ENCODE data around the gene L1CAM.

DNA sequence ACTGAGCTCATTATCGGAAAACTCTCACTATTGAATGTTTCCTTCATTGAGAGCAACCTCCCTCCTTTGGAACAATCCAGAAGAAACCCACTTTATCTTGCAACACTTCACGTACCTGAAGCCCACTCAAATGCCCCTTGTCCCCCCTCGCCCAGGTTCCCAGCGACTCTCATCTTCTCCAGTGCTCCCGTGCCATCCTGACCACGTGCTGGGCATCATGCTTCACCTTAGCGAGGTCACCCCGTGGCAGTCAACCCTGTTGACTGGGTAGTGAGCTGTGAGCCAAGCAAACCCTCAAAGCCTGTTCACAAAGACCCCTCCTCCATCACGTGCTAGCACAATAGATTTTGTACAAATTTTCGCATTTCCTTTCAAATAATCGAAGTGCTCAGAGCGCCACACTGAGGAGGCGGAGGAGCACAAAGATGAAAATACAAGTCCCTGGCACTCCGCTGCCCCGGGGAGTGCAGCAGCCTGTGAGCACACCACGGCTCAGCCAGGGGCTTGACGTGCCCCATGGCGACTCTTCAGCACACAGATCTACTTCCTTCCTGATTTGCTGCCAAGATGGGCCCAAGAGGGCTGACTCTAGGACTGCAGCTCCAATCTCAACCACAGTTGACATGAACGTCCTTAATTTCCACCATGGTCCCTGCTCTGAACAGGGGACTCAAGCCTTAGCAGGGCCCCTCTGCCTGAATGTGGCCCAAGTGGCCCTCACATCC lies 71.2 kb downstream of the L1CAM start:
- no peak for TF ChIP-seq CTCF (conservative IDR thresholded peaks at IDR 0.05; ENCODE audit: low read length)
- TF ChIP-seq EZH2phosphoT487 (IDR thresholded peaks at IDR 0.05; ENCODE audit: borderline replicate concordance, low read depth, low read length): no peak
